ENCODE results near the gene PACRGL.

- TF ChIP-seq, protein P1, sequence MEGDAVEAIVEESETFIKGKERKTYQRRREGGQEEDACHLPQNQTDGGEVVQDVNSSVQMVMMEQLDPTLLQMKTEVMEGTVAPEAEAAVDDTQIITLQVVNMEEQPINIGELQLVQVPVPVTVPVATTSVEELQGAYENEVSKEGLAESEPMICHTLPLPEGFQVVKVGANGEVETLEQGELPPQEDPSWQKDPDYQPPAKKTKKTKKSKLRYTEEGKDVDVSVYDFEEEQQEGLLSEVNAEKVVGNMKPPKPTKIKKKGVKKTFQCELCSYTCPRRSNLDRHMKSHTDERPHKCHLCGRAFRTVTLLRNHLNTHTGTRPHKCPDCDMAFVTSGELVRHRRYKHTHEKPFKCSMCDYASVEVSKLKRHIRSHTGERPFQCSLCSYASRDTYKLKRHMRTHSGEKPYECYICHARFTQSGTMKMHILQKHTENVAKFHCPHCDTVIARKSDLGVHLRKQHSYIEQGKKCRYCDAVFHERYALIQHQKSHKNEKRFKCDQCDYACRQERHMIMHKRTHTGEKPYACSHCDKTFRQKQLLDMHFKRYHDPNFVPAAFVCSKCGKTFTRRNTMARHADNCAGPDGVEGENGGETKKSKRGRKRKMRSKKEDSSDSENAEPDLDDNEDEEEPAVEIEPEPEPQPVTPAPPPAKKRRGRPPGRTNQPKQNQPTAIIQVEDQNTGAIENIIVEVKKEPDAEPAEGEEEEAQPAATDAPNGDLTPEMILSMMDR (IDR thresholded peaks at IDR 0.05; ENCODE audit: insufficient read depth, low read length, poor library complexity, severe bottlenecking), result no peak
- no peak for TF ChIP-seq EZH2phosphoT487 (conservative IDR thresholded peaks at IDR 0.05; ENCODE audit: low read length)
Observed at GRCh38 chr4:20761382-20761781, 61.1 kb downstream of the PACRGL start.

All from SU-DHL-6 (cell line).